GM12891 (cell line): Measurements from ENCODE around the gene DNAJC13.

ENCODE experiments used
- POLR2A ChIP-seq: IDR thresholded peaks from 2 replicates; pipeline ENCODE4 v1.6.1; 2011; ENCODE audit warnings: low read depth, low read length, control low read depth
- POLR2AphosphoS5 ChIP-seq: IDR thresholded peaks from 2 replicates; pipeline ENCODE4 v1.6.1; 2011; ENCODE audit warnings: low read depth, low read length, control low read depth
- POU2F2 ChIP-seq: IDR thresholded peaks from 2 replicates; pipeline ENCODE4 v1.6.1; 2011; ENCODE audit warnings: low read depth, mild to moderate bottlenecking, control low read depth, low read length, moderate library complexity

GRCh38 chr3:132381348-132381944 is 35.9 kb upstream of the DNAJC13 start:
- TF ChIP-seq POLR2A, result no peak
- no peak for TF ChIP-seq POLR2AphosphoS5
- TF ChIP-seq POU2F2, result no peak
